Activated T-cell treated with anti-CD3 and anti-CD28 coated beads, Interleukin-2, amount 50 U/mL, for 24 hours (primary cell): ENCODE data around the gene SMARCC1.
"Not testable (repeated sequence)": the region's sequence is repeated elsewhere in the genome, so short reads cannot be mapped to it uniquely, and the experiment has no call there.

Source experiments
- DNase-seq: peaks from one replicate; pipeline ENCODE4 v3.0.0-alpha.2; 2020
- H3K27ac Mint-ChIP-seq: 2 replicates; pipeline ENCODE4 v1.8.0; 2020; ENCODE audit warnings: mild to moderate bottlenecking, mixed read lengths
- H3K27me3 Mint-ChIP-seq: 2 replicates; pipeline ENCODE4 v1.8.0; 2020; ENCODE audit warnings: mixed read lengths
- H3K36me3 Mint-ChIP-seq: 2 replicates; pipeline ENCODE4 v1.8.0; 2020; ENCODE audit warnings: low read depth, mixed read lengths
- H3K4me1 Mint-ChIP-seq: 2 replicates; pipeline ENCODE4 v1.8.0; 2020; ENCODE audit warnings: low read depth, mixed read lengths
- H3K4me3 Mint-ChIP-seq: 2 replicates; pipeline ENCODE4 v1.8.0; 2020; ENCODE audit warnings: mild to moderate bottlenecking, moderate library complexity, mixed read lengths
- H3K9me3 Mint-ChIP-seq: 2 replicates; pipeline ENCODE4 v1.8.0; 2020; ENCODE audit warnings: mixed read lengths

SMARCC1 gene

GRCh38 chr3:47746264-47746663 lies 35.4 kb downstream of the SMARCC1 start:
- no peak overlapping the region for H3K4me3 Mint-ChIP-seq

DNA sequence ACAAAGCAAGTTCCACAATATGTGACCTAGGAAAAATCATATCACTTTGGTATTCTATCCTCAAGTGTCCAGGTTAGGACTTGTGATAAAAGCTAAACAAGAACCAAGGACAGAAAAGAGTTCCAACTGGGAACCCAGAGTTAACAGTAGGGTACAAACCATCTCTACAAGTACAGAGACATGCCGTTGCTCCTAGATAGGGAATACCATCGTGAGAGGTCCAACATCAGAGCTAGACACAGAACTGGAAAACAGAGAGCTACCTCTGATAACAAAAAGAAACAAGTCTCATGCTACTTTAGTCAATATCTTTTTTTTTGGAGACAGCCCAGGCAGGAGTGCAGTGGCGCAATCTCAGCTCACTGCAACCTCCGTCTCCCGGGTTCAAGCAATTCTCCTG lies 37.8 kb downstream of the SMARCC1 start:
- Mint-ChIP-seq H3K36me3 (peaks cover 72% of the 10 kb centered on the region), H3K4me1 (peaks cover 27% of the 10 kb centered on the region), H3K27ac (no peak overlapping the region), H3K27me3 (no peaks in the 10 kb centered on the region), H3K9me3 (no peaks in the 10 kb centered on the region), H3K4me3 (no peak overlapping the region)
- no peak for DNase-seq

More at GRCh38 chr3:47746264-47746663, 35.4 kb downstream of the SMARCC1 start:
- DNase-seq: no peak
- peaks cover 19% of the 10 kb centered on the region for H3K4me1 Mint-ChIP-seq
- H3K27me3 Mint-ChIP-seq: no peaks in the 10 kb centered on the region
- no peaks in the 10 kb centered on the region for H3K9me3 Mint-ChIP-seq
- no peak overlapping the region for H3K27ac Mint-ChIP-seq
- peaks cover 69% of the 10 kb centered on the region for H3K36me3 Mint-ChIP-seq

DNA sequence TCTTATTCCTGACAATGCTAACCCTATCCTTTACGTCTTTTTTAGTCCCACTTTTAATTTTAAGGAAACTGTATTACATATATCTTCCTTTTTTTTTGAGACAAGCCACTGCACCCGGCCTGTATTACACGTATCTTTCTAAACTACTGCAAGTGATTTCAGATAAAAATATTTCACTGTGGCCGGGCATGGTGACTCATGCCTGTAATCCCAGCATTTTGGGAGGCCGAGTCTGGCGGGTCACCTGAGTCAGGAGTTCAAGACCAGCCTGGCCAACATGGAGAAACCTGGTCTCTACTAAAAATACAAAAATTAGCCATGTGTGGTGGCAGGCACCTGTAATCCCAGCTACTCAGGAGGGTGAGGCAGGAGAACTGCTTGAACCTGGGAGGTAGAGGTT lies 38.3 kb downstream of the SMARCC1 start:
- not testable (repeated sequence) for DNase-seq, H3K9me3 Mint-ChIP-seq, H3K4me3 Mint-ChIP-seq, H3K27me3 Mint-ChIP-seq, H3K27ac Mint-ChIP-seq
- Mint-ChIP-seq H3K4me1 (peaks cover 28% of the 10 kb centered on the region), H3K36me3 (peaks cover 72% of the 10 kb centered on the region)

DNA sequence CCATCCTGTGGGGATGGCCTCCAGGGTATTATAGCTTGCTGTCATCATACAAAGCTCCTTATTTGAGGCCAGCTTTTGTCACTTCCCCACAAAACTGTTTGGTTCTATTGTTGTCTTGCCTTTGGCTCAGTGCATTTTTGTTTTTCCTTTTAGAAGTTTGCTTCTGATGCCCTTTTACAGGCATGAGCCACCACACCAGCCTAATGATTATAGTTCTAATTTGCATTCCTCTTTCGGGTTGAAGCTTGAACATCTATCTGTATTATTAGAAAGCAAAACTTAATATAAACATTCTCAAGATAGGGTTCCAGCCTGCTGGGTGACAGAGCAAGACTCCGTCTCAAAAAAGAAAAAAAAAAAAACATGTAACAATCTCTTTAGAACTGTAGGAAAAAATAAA lies 39.8 kb downstream of the SMARCC1 start:
- peaks cover 81% of the 10 kb centered on the region for H3K36me3 Mint-ChIP-seq
- no peaks in the 10 kb centered on the region for H3K27me3 Mint-ChIP-seq
- H3K27ac Mint-ChIP-seq: no peak overlapping the region
- no peaks in the 10 kb centered on the region for H3K9me3 Mint-ChIP-seq
- peaks cover 28% of the 10 kb centered on the region for H3K4me1 Mint-ChIP-seq
- no peak overlapping the region for H3K4me3 Mint-ChIP-seq
- no peak for DNase-seq

GRCh38 chr3:47732143-47732542 lies 49.5 kb downstream of the SMARCC1 start:
- H3K4me1 Mint-ChIP-seq: peaks cover 6% of the 10 kb centered on the region
- no peak overlapping the region for H3K4me3 Mint-ChIP-seq
- peak overlapping the region; percentile 27 for H3K27ac Mint-ChIP-seq
- no peak for DNase-seq
- no peaks in the 10 kb centered on the region for H3K27me3 Mint-ChIP-seq
- peaks cover 90% of the 10 kb centered on the region for H3K36me3 Mint-ChIP-seq
- H3K9me3 Mint-ChIP-seq: no peaks in the 10 kb centered on the region

- H3K9me3 Mint-ChIP-seq: no peaks in the 10 kb centered on the region
- peaks cover 92% of the 10 kb centered on the region for H3K36me3 Mint-ChIP-seq
- no peak overlapping the region for H3K27ac Mint-ChIP-seq
- no peak for DNase-seq
- no peaks in the 10 kb centered on the region for H3K27me3 Mint-ChIP-seq
- peaks cover 9% of the 10 kb centered on the region for H3K4me1 Mint-ChIP-seq
- no peak overlapping the region for H3K4me3 Mint-ChIP-seq
Observed at GRCh38 chr3:47731061-47731460, 50.6 kb downstream of the SMARCC1 start.

DNA sequence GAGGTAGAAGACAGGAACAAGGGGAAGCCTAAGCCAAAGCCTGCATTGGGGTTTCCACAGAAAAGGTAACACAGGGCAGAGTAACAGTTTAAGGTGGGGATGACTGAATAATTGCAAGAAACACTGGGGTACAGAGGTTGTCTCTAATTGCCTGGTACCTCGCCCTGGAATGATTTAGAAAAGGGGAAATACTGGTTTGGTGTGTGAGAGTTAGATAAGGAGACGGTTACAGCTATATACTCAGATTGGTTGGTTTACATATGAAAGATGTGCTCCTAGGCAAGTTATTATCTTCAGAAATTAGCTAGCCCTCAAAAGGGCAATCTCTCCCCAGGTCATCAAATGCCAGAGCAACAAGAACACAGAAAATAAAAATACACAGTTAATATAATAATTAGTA lies 58.8 kb downstream of the SMARCC1 start:
- H3K4me3 Mint-ChIP-seq: no peak overlapping the region
- peak overlapping the region; percentile 47 for H3K27ac Mint-ChIP-seq
- peaks cover 15% of the 10 kb centered on the region for H3K4me1 Mint-ChIP-seq
- H3K27me3 Mint-ChIP-seq: no peaks in the 10 kb centered on the region
- H3K9me3 Mint-ChIP-seq: no peaks in the 10 kb centered on the region
- H3K36me3 Mint-ChIP-seq: peaks cover 75% of the 10 kb centered on the region
- DNase-seq: no peak

DNA sequence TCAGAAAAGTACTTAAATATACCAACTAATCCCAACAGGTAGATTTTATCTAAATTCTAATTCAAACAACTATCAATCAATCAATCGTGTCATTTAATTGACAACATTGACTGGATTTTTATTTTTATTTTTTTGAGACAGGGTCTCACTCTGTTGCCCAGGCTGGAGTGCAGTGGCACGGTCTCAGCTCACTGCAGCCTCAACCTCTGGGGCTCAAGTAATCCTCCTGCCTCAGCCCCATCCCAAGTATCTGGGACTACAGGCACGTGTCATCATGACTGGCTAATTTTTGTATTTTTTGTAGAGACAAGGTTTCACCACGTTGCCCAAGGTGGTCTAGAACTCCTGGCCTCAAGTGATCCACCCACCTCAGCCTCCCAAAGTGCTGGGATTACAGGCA lies 64.2 kb downstream of the SMARCC1 start:
- DNase-seq, H3K27me3 Mint-ChIP-seq, H3K4me3 Mint-ChIP-seq, H3K27ac Mint-ChIP-seq, H3K9me3 Mint-ChIP-seq: not testable (repeated sequence)
- Mint-ChIP-seq H3K4me1 (peaks cover 13% of the 10 kb centered on the region), H3K36me3 (peaks cover 84% of the 10 kb centered on the region)

DNA sequence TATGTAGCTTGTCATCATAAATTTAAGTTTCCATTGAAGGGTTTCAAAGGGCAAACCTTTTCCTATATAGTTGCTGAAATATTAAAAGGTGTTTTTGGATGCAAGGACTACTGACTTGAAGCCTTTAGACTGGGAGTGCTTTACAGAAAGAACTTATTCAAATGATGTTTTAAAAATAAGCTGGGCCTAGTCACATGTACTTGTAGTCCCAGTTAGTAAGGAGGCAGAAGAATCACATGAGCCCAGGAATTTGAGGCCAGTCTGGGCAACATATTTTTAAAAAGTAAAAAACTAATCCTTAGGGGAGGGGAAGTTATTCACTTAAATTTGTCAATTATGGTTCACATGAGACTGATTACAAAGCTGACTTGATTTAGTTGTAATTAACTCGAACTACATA lies 65.0 kb downstream of the SMARCC1 start:
- H3K36me3 Mint-ChIP-seq: peaks cover 86% of the 10 kb centered on the region

GRCh38 chr3:47715928-47716327 lies 65.8 kb downstream of the SMARCC1 start:
- no peaks in the 10 kb centered on the region for H3K9me3 Mint-ChIP-seq
- H3K27ac Mint-ChIP-seq: no peak overlapping the region
- peaks cover 87% of the 10 kb centered on the region for H3K36me3 Mint-ChIP-seq
- H3K4me3 Mint-ChIP-seq: no peak overlapping the region
- peaks cover 7% of the 10 kb centered on the region for H3K4me1 Mint-ChIP-seq
- no peaks in the 10 kb centered on the region for H3K27me3 Mint-ChIP-seq
- DNase-seq: no peak

More for the DNA sequence above, 65.0 kb downstream of the SMARCC1 start:
- peaks cover 10% of the 10 kb centered on the region for H3K4me1 Mint-ChIP-seq
- H3K27me3 Mint-ChIP-seq: no peaks in the 10 kb centered on the region
- no peaks in the 10 kb centered on the region for H3K9me3 Mint-ChIP-seq
- H3K4me3 Mint-ChIP-seq: no peak overlapping the region
- H3K27ac Mint-ChIP-seq: no peak overlapping the region
- DNase-seq: no peak

DNA sequence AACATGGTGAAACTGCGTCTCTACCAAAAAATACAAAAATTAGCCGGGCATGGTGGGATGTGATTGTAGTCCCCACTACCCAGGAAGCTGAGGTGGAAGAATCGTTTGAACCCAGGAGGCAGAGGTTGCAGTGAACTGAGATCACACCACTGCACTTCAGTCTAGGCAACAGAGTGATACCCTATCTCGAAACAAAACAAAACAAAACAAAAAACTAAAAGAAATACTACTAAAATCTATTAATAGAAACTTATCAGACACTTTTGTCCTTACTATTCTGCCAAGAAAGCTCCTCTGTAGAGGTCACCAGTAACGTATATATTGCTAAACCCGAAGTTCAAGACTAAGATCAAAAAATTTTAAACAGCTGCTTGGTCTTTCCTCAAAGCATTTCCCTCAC lies 67.1 kb downstream of the SMARCC1 start:
- Mint-ChIP-seq H3K9me3 (no peaks in the 10 kb centered on the region), H3K4me3 (no peak overlapping the region), H3K27me3 (no peaks in the 10 kb centered on the region), H3K36me3 (peaks cover 87% of the 10 kb centered on the region), H3K27ac (no peak overlapping the region), H3K4me1 (peaks cover 7% of the 10 kb centered on the region)
- DNase-seq: no peak

DNA sequence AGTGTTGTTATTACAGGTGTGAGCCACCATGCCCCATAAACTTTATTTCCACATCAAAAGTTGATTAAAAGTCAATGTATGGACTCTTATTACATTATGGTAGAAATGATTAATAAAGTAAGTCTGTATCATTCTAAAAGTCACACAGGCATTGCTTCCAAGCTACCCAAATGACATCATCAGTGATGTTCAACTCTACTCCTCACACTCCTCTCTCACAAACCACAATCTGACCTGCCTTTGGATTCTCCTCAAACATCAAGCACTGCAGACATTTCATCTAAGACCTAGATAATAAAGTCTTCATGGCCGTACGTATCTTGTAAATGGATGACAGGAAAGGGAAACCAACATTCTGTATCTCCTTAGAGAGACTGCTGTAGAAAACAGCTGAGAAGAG lies 68.0 kb downstream of the SMARCC1 start:
- Mint-ChIP-seq H3K4me1 (peaks cover 7% of the 10 kb centered on the region), H3K27me3 (no peaks in the 10 kb centered on the region), H3K36me3 (peaks cover 88% of the 10 kb centered on the region), H3K27ac (no peak overlapping the region), H3K9me3 (no peaks in the 10 kb centered on the region), H3K4me3 (no peak overlapping the region)
- DNase-seq: no peak

GRCh38 chr3:47712398-47712797 lies 69.3 kb downstream of the SMARCC1 start:
- Mint-ChIP-seq H3K27me3 (no peaks in the 10 kb centered on the region), H3K36me3 (peaks cover 88% of the 10 kb centered on the region), H3K4me1 (peaks cover 7% of the 10 kb centered on the region), H3K27ac (peak overlapping the region; percentile 9), H3K4me3 (no peak overlapping the region), H3K9me3 (no peaks in the 10 kb centered on the region)
- no peak for DNase-seq

- no peak for DNase-seq
- H3K27ac Mint-ChIP-seq: peak overlapping the region; percentile 57
- no peak overlapping the region for H3K4me3 Mint-ChIP-seq
- H3K36me3 Mint-ChIP-seq: peaks cover 90% of the 10 kb centered on the region
- H3K27me3 Mint-ChIP-seq: no peaks in the 10 kb centered on the region
- H3K9me3 Mint-ChIP-seq: no peaks in the 10 kb centered on the region
- peaks cover 3% of the 10 kb centered on the region for H3K4me1 Mint-ChIP-seq
Observed at GRCh38 chr3:47711596-47711995, 70.1 kb downstream of the SMARCC1 start.

DNA sequence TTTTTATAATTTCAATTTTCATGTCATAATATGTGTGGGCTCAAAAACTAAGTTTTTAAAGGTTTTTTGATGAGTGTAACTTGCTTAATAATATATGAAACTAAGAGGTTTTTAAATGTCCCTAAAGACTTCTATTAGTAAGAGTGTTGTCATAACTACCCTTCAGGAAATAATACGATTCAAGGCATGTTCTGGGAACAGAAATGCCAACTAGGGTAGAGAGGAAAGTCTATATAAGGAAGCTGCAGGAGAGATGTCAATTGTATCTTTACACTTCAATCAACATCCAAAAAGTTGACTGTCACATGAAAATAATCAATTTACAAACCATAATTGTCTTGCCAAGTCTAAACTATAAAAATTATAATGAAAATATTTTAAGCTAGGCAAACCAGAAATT lies 76.3 kb downstream of the SMARCC1 start:
- H3K36me3 Mint-ChIP-seq: peaks cover 89% of the 10 kb centered on the region
- DNase-seq: no peak
- H3K4me1 Mint-ChIP-seq: no peaks in the 10 kb centered on the region
- H3K4me3 Mint-ChIP-seq: no peak overlapping the region
- H3K27ac Mint-ChIP-seq: no peak overlapping the region
- no peaks in the 10 kb centered on the region for H3K9me3 Mint-ChIP-seq
- H3K27me3 Mint-ChIP-seq: no peaks in the 10 kb centered on the region

DNA sequence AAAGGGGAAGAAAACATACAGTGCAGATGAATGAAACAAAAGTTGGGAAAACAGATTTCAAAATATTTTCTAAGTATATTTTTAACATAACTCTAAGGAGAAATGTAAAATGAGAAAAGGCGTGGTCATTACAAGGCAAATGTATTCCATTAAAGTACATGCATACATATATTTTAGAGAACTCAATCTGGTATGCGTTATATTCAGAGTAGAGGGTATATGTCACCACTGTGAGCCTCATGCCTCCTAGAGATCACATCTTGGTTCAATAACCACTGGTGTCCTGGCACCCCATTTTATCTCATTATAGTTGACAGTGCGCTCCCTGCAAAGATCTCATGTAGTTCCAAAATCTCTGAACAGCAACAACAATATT lies 77.5 kb downstream of the SMARCC1 start:
- H3K36me3 Mint-ChIP-seq: peaks cover 88% of the 10 kb centered on the region
- no peak for DNase-seq
- peak overlapping the region; percentile 61 for H3K27ac Mint-ChIP-seq
- no peak overlapping the region for H3K4me3 Mint-ChIP-seq
- no peaks in the 10 kb centered on the region for H3K9me3 Mint-ChIP-seq
- no peaks in the 10 kb centered on the region for H3K4me1 Mint-ChIP-seq
- no peaks in the 10 kb centered on the region for H3K27me3 Mint-ChIP-seq
